GM12875 (cell line): Measurements from ENCODE around the gene AKR7A2.

ENCODE experiments used
- H3K4me3 ChIP-seq: one replicate; pipeline ENCODE4 v1.5.1; 2011; ENCODE audit warnings: low read depth, low read length, control low read depth
- TF ChIP-seq, protein P1 (sequence below): IDR thresholded peaks from 2 replicates; pipeline ENCODE4 v1.5.1; 2011; ENCODE audit warnings: low read depth, mild to moderate bottlenecking, control low read depth, inconsistent platforms, low read length, moderate library complexity, borderline replicate concordance; ENCODE audit not compliant: insufficient read depth

The AKR7A2 gene

DNA sequence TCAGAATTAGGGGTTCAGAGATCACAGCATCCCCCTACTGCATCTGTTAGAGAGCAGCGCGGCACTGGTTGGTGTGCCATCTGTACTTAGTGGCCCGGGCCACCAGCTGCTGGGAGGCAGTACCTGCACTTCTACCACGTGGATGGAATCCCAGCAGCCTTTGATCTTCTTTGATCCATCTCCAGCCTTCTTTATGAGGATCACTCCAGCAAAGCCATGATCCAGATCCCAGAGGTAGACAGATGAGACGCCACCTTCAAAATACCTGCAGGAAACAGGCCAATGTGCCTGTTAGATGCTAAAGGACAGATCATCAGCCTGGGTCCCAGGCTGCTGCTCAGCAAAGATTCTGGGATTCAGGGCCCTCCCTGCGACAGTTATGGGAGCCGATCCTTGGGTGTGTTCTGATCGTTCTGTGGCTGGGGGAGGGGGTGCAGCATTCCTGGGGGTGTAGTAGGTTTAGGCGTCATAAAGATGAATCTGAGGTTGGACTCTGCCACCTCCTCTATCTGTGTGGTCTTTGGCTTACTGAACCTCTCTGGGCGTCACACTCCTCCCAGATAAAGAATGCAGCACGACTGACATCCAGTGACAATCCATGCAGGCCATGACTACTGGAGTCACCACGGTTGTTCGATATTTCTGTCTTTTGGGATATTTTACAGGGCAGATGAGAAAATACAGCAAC is 45.5 kb upstream of the AKR7A2 start:
- H3K4me3 ChIP-seq: no peak overlapping the region
- TF ChIP-seq, protein P1, sequence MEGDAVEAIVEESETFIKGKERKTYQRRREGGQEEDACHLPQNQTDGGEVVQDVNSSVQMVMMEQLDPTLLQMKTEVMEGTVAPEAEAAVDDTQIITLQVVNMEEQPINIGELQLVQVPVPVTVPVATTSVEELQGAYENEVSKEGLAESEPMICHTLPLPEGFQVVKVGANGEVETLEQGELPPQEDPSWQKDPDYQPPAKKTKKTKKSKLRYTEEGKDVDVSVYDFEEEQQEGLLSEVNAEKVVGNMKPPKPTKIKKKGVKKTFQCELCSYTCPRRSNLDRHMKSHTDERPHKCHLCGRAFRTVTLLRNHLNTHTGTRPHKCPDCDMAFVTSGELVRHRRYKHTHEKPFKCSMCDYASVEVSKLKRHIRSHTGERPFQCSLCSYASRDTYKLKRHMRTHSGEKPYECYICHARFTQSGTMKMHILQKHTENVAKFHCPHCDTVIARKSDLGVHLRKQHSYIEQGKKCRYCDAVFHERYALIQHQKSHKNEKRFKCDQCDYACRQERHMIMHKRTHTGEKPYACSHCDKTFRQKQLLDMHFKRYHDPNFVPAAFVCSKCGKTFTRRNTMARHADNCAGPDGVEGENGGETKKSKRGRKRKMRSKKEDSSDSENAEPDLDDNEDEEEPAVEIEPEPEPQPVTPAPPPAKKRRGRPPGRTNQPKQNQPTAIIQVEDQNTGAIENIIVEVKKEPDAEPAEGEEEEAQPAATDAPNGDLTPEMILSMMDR: no peak

DNA sequence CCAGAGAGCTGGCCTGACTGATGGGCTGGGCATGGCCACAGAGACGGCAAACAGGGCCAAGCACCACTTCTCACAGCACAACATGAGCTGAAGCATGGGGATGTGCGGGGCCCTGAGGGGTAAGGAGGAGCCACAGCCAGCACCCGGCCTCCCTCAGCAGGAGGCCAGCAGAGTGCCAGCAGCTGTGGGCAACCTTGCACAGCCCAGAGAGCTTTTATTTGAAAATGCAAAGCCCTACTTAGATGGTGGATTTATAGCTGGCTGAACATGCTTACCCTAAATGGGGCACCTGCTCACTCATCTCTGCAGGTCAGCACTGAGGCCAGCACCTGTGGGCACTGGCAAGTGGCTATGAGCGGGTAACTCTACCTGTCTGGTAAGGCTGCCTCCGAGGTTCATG is 44.3 kb upstream of the AKR7A2 start:
- H3K4me3 ChIP-seq: no peak overlapping the region
- TF ChIP-seq, protein P1: no peak

DNA sequence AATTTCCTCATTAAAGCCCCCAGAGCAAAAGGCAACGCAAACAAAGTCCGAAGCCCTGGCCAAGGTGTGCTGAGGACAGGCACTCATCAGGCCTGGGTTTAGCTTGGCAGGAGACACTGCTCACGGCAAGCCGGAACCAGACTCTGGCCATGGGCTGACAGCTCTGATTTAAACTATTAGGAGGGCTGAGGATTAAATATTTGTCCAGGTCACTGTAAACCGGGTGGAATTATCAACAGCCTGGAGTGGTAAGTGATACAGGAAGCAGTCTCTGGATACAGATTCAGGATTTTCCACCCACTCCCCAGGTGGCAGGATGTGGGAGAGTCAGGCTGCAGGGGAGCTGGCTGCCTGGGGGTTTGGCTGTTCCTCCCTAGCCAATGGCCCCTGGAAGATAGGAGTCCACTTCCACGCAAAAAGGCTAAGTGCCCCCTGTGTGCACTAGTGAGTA is 42.6 kb upstream of the AKR7A2 start:
- H3K4me3 ChIP-seq: no peak overlapping the region
- TF ChIP-seq, protein P1: no peak

DNA sequence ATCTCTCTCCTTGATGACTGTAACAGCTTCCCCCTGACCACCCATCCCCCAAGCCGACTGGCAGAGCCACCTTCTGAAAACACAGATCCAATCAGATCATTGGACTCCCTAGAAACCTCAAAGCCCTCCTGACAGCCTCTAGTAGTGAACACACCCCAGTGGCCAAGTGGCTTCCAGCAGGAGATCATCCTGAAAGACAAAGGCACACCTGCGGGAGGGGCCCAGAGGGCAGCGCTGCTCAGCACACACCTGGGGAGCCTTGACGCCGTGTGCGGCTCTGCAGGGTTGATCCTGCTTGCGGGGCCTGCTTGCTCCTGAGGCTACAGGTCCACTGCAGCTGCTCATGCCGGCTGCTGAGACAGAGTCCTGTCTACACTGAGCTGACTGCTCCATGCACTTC is 41.7 kb upstream of the AKR7A2 start:
- H3K4me3 ChIP-seq: no peak overlapping the region
- TF ChIP-seq, protein P1: no peak

DNA sequence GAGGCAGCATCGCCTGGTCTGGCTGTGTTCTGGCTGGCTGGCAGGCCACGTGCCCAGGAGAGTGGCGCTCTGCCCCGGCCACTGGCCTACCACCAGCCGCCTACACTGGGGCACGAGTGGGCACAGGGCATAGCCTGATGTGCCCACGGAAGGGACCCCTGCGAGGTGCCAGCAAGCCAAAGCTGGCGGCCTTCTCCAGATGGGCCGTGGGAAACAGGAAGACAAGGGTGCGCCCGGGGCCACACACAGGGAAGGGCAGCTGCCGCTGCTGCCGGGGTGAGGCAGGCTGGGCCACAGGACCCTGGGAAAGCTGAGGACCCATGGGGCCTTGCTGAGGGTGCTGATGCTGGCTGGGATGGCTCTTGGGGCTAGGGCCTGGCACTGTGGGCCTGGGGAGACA is 40.9 kb upstream of the AKR7A2 start:
- no peak overlapping the region for H3K4me3 ChIP-seq
- TF ChIP-seq, protein P1: no peak

DNA sequence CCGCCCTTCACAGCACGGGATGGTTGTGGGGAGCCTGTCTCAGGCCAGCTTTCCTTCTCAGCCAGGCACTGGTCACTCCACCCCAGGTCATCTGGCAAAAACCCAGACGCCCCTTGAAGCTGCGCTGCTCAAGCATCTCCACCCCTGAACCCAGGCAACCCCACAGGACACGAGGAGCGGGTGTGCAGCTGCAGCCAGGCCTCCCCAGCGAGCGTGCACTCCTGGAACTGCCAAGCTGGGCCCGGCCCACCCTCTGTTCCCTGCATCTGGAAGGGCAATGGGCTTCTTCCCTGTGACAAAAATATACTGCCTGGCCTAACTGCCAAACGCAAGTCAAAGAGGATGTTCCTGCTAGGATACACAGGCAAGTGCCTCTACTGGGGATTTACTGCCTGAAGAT is 39.9 kb upstream of the AKR7A2 start:
- no peak overlapping the region for H3K4me3 ChIP-seq
- TF ChIP-seq, protein P1: no peak

DNA sequence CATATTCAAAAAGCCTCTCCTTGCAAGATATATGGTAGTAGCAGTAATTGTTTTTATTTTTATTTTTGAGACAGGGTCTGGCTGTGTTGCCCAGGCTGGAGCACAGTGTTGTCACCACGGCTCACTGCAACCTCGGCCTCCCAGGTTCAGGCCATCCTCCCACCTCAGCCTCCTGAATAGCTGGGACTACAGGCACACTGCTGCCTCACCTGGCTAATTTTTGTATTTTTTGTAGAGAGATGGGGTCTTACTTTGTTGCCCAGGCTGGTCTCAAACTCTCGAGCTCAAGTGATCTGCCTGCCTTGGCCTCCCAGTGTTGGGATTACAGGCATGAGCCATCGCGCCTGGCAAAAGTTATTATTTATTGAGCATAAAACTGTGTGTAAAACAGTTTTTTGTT is 38.6 kb upstream of the AKR7A2 start:
- TF ChIP-seq, protein P1: no peak
- no peak overlapping the region for H3K4me3 ChIP-seq
